HG03039 (cell line): Measurements from ENCODE around the gene SYNPR.
"Not testable (repeated sequence)": the region's sequence is repeated elsewhere in the genome, so short reads cannot be mapped to it uniquely, and the experiment has no call there.

ENCODE experiments used
- ATAC-seq: cut with Tn5 transposase; IDR thresholded peaks from one replicate; pipeline ENCODE4 v1.9.1; 2021; ENCODE audit warnings: mild to moderate bottlenecking, moderate library complexity; ENCODE audit not compliant: unreplicated experiment

The SYNPR gene

GRCh38 chr3:63607716-63608115, 329.6 kb downstream of the SYNPR start:
- no peak for ATAC-seq

- no peak for ATAC-seq
Measured at GRCh38 chr3:63609408-63609807, 331.3 kb downstream of the SYNPR start.

GRCh38 chr3:63609834-63610233, 331.7 kb downstream of the SYNPR start:
- no peak for ATAC-seq

GRCh38 chr3:63611382-63611781, 333.3 kb downstream of the SYNPR start:
- no peak for ATAC-seq

- no peak for ATAC-seq
Measured at GRCh38 chr3:63613561-63613960, 335.5 kb downstream of the SYNPR start.

- ATAC-seq = no peak
Measured at GRCh38 chr3:63617391-63617790, 339.3 kb downstream of the SYNPR start.

- ATAC-seq = no peak
Measured at GRCh38 chr3:63624941-63625560, 346.9 kb downstream of the SYNPR start.

GRCh38 chr3:63631670-63632069, 353.6 kb downstream of the SYNPR start:
- no peak for ATAC-seq

GRCh38 chr3:63635186-63635585, 357.1 kb downstream of the SYNPR start:
- no peak for ATAC-seq

- ATAC-seq = no peak
Measured at GRCh38 chr3:63639806-63640205, 361.7 kb downstream of the SYNPR start.

- ATAC-seq = no peak
Measured at GRCh38 chr3:63642488-63642887, 364.4 kb downstream of the SYNPR start.

- no peak for ATAC-seq
Measured at GRCh38 chr3:63644212-63644797, 366.2 kb downstream of the SYNPR start.

GRCh38 chr3:63644928-63645781, 367.0 kb downstream of the SYNPR start:
- not testable (repeated sequence) for ATAC-seq

- no peak for ATAC-seq
Measured at GRCh38 chr3:63652066-63652725, 374.1 kb downstream of the SYNPR start, which contains the start of gene SNTN. SNTN (plus strand) TSS chr3:63652675; CDS start chr3:63652688, 13 bp downstream.

GRCh38 chr3:63654211-63654610, 376.1 kb downstream of the SYNPR start:
- no peak for ATAC-seq

GRCh38 chr3:63654931-63655330, 376.8 kb downstream of the SYNPR start:
- ATAC-seq = no peak

- no peak for ATAC-seq
Measured at GRCh38 chr3:63655519-63655918, 377.4 kb downstream of the SYNPR start.

- ATAC-seq = no peak
Measured at GRCh38 chr3:63656786-63657185, 378.7 kb downstream of the SYNPR start.

- ATAC-seq = no peak
Measured at GRCh38 chr3:63661242-63661641, 383.1 kb downstream of the SYNPR start.

- ATAC-seq = no peak
Measured at GRCh38 chr3:63662011-63662410, 383.9 kb downstream of the SYNPR start.

- ATAC-seq = no peak
Measured at GRCh38 chr3:63662500-63662899, 384.4 kb downstream of the SYNPR start.
